Nephron (organoid): ENCODE measurements around the gene GPD2.

Experiments used
- H3K27ac Mint-ChIP-seq, 3 experiments: 2 replicates each; pipeline ENCODE4 v1.8.0; 2020; ENCODE audit warnings: mixed read lengths in 3 of 3, mild to moderate bottlenecking in 2 of 3, moderate library complexity in 1 of 3
- H3K27me3 Mint-ChIP-seq: 2 replicates; pipeline ENCODE4 v1.8.0; 2021; ENCODE audit warnings: low read depth, mild to moderate bottlenecking, moderate library complexity, mixed read lengths
- H3K36me3 Mint-ChIP-seq: 2 replicates; pipeline ENCODE4 v1.8.0; 2020; ENCODE audit warnings: low read depth, mixed read lengths
- H3K4me1 Mint-ChIP-seq: 2 replicates; pipeline ENCODE4 v1.8.0; 2020; ENCODE audit warnings: mixed read lengths
- H3K4me3 Mint-ChIP-seq, 3 experiments: 2 replicates each; pipeline ENCODE4 v1.8.0; 2020; ENCODE audit warnings: mild to moderate bottlenecking in 3 of 3, mixed read lengths in 3 of 3, moderate library complexity in 2 of 3
- H3K9me3 Mint-ChIP-seq: 2 replicates; pipeline ENCODE4 v1.8.0; 2020; ENCODE audit warnings: mixed read lengths
- TF ChIP-seq, protein P1 (sequence below), 3 experiments: fragments of 200-600 bp; sonication (generic); IDR thresholded peaks; one replicate each; pipeline ENCODE4 v1.5.0; 2021; ENCODE audit warnings: antibody characterized with exemption in 3 of 3; ENCODE audit not compliant: unreplicated experiment in 3 of 3

Gene GPD2

DNA sequence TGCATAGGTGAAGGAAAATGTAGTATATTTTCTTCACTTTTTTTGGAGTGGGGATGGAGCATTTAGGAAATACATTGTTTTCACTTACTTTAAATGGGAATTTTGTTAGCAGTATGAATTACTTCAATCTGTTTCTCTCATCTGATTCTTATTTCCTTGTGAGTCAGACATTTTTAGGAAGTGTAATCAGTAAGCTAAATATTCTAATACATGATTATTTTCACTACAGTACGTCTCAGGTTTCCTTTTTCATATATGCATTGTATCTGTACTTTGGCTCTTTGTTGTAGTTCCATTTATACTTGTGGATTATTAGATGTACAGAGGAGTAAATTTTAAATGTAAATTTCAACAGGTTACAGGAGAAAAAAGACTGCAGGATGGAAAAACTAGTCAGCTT is 27.9 kb downstream of the GPD2 start:
- peaks cover 19% of the 10 kb centered on the region for H3K4me1 Mint-ChIP-seq
- H3K9me3 Mint-ChIP-seq = no peaks in the 10 kb centered on the region
- no peak overlapping the region for H3K27ac Mint-ChIP-seq
- H3K4me3 Mint-ChIP-seq = no peak overlapping the region
- TF ChIP-seq, protein P1, sequence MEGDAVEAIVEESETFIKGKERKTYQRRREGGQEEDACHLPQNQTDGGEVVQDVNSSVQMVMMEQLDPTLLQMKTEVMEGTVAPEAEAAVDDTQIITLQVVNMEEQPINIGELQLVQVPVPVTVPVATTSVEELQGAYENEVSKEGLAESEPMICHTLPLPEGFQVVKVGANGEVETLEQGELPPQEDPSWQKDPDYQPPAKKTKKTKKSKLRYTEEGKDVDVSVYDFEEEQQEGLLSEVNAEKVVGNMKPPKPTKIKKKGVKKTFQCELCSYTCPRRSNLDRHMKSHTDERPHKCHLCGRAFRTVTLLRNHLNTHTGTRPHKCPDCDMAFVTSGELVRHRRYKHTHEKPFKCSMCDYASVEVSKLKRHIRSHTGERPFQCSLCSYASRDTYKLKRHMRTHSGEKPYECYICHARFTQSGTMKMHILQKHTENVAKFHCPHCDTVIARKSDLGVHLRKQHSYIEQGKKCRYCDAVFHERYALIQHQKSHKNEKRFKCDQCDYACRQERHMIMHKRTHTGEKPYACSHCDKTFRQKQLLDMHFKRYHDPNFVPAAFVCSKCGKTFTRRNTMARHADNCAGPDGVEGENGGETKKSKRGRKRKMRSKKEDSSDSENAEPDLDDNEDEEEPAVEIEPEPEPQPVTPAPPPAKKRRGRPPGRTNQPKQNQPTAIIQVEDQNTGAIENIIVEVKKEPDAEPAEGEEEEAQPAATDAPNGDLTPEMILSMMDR (IDR thresholded peaks at IDR 0.05; ENCODE audit: unreplicated experiment in 3 of 3) = no peak
- H3K36me3 Mint-ChIP-seq = peaks cover 3% of the 10 kb centered on the region
- H3K27me3 Mint-ChIP-seq = no peaks in the 10 kb centered on the region

GRCh38 chr2:156465573-156465972 is 29.4 kb downstream of the GPD2 start:
- peaks cover 19% of the 10 kb centered on the region for H3K4me1 Mint-ChIP-seq
- H3K27ac Mint-ChIP-seq = no peak overlapping the region
- TF ChIP-seq, protein P1 (IDR thresholded peaks at IDR 0.05; ENCODE audit: unreplicated experiment in 3 of 3) = no peak
- no peaks in the 10 kb centered on the region for H3K27me3 Mint-ChIP-seq
- H3K9me3 Mint-ChIP-seq = no peaks in the 10 kb centered on the region
- H3K4me3 Mint-ChIP-seq = no peak overlapping the region
- peaks cover 3% of the 10 kb centered on the region for H3K36me3 Mint-ChIP-seq

GRCh38 chr2:156466739-156467405 is 30.7 kb downstream of the GPD2 start:
- peak overlapping the region in 1 of 3 experiments; percentile 40 for H3K4me3 Mint-ChIP-seq
- H3K4me1 Mint-ChIP-seq = peaks cover 28% of the 10 kb centered on the region

GRCh38 chr2:156470975-156471583 is 34.9 kb downstream of the GPD2 start:
- H3K36me3 Mint-ChIP-seq = peaks cover 3% of the 10 kb centered on the region
- no peak overlapping the region for H3K27ac Mint-ChIP-seq
- peaks cover 24% of the 10 kb centered on the region for H3K4me1 Mint-ChIP-seq
- H3K4me3 Mint-ChIP-seq = no peak overlapping the region
- TF ChIP-seq, protein P1 (IDR thresholded peaks at IDR 0.05; ENCODE audit: unreplicated experiment in 3 of 3) = no peak
- H3K9me3 Mint-ChIP-seq = no peaks in the 10 kb centered on the region
- H3K27me3 Mint-ChIP-seq = no peaks in the 10 kb centered on the region

More at GRCh38 chr2:156466739-156467405, 30.7 kb downstream of the GPD2 start:
- H3K27ac Mint-ChIP-seq = peak overlapping the region in 2 of 3 experiments; percentile 9 to 28
- peaks cover 3% of the 10 kb centered on the region for H3K36me3 Mint-ChIP-seq
- no peaks in the 10 kb centered on the region for H3K9me3 Mint-ChIP-seq
- H3K27me3 Mint-ChIP-seq = no peaks in the 10 kb centered on the region
- TF ChIP-seq, protein P1 (IDR thresholded peaks at IDR 0.05; ENCODE audit: unreplicated experiment in 3 of 3) = no peak

GRCh38 chr2:156471762-156472161 is 35.6 kb downstream of the GPD2 start:
- TF ChIP-seq, protein P1 (IDR thresholded peaks at IDR 0.05; ENCODE audit: unreplicated experiment in 3 of 3) = no peak
- peaks cover 22% of the 10 kb centered on the region for H3K4me1 Mint-ChIP-seq

GRCh38 chr2:156472686-156473085 is 36.5 kb downstream of the GPD2 start:
- no peaks in the 10 kb centered on the region for H3K27me3 Mint-ChIP-seq

More at GRCh38 chr2:156471762-156472161, 35.6 kb downstream of the GPD2 start:
- Mint-ChIP-seq H3K4me3 (no peak overlapping the region), H3K9me3 (no peaks in the 10 kb centered on the region), H3K27ac (no peak overlapping the region), H3K36me3 (peaks cover 3% of the 10 kb centered on the region), H3K27me3 (no peaks in the 10 kb centered on the region)

More at GRCh38 chr2:156472686-156473085, 36.5 kb downstream of the GPD2 start:
- TF ChIP-seq, protein P1 (IDR thresholded peaks at IDR 0.05; ENCODE audit: unreplicated experiment in 3 of 3) = no peak
- peaks cover 14% of the 10 kb centered on the region for H3K4me1 Mint-ChIP-seq
- no peaks in the 10 kb centered on the region for H3K9me3 Mint-ChIP-seq
- peaks cover 3% of the 10 kb centered on the region for H3K36me3 Mint-ChIP-seq
- H3K4me3 Mint-ChIP-seq = no peak overlapping the region
- H3K27ac Mint-ChIP-seq = no peak overlapping the region
